RWPE1 (cell line): ENCODE data around the gene VSX2.

Experiments
- CTCF ChIA-PET: fragments of 350-600 bp; sonication (Branson Sonifier 250); formaldehyde crosslinking; extraction: SDS; loops from one replicate; lab custom pipeline; 2021; lab: Yijun Ruan, JAX
- POLR2A ChIA-PET: fragments of 400-600 bp; formaldehyde crosslinking; extraction: SDS; loops from one replicate; lab custom pipeline; 2020; ENCODE audit warnings: antibody characterized with exemption; ENCODE audit not compliant: low non-redundant PET; lab: Yijun Ruan, JAX
- DNase-seq: peaks from one replicate; pipeline ENCODE4 v3.0.0; 2012; ENCODE audit warnings: low spot score
- H3K27ac ChIP-seq: fragments of 450-650 bp; 2 replicates; pipeline ENCODE4 v1.5.1; 2017
- TF ChIP-seq, protein P1 (sequence below): fragments of 450-650 bp; conservative IDR thresholded peaks from 2 replicates; pipeline ENCODE4 v1.5.1; 2017; ENCODE audit warnings: low read depth, mild to moderate bottlenecking

The VSX2 gene

DNA sequence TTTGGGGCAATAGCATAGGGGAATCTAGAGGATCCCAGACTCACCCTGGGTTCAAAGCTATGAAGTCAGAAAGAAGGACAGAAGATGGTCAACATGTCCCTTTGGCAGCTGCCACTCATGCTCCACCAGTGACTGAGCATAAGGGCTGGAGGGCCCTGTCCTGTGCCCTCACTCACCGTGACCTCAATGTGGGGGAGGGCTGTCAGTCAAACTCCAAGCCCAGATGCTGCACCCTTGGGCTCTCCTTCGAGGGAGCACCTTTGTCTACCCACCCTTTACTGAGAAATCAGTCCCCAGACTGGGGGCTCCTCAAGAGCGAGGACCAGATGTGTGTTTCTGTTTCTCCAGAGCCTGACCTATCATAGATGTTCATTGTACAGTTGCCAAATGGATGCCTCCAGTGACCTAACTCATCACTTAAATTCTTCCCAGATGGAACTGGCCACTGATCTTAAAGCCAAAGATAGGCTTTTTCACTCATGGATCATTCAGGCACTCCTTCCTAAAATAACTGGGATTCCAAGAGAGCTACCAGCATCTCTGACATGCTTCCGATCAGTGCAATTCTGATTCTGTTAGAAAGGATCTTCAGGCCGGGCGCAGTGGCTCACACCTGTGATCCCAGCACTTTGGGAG lies 27.2 kb upstream of the VSX2 start:
- POLR2A ChIA-PET: no interaction called here
- TF ChIP-seq, protein P1, sequence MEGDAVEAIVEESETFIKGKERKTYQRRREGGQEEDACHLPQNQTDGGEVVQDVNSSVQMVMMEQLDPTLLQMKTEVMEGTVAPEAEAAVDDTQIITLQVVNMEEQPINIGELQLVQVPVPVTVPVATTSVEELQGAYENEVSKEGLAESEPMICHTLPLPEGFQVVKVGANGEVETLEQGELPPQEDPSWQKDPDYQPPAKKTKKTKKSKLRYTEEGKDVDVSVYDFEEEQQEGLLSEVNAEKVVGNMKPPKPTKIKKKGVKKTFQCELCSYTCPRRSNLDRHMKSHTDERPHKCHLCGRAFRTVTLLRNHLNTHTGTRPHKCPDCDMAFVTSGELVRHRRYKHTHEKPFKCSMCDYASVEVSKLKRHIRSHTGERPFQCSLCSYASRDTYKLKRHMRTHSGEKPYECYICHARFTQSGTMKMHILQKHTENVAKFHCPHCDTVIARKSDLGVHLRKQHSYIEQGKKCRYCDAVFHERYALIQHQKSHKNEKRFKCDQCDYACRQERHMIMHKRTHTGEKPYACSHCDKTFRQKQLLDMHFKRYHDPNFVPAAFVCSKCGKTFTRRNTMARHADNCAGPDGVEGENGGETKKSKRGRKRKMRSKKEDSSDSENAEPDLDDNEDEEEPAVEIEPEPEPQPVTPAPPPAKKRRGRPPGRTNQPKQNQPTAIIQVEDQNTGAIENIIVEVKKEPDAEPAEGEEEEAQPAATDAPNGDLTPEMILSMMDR: no peak

GRCh38 chr14:74213907-74214803 lies 25.1 kb upstream of the VSX2 start:
- TF ChIP-seq, protein P1: no peak
- DNase-seq: no peak
- CTCF ChIA-PET: interaction anchor here (1.9 kb wide), 1 partner anchor 43 kb away, joined by 5 read pairs; no protein-coding TSS in a partner anchor
- H3K27ac ChIP-seq: no peak overlapping the region
- POLR2A ChIA-PET: no interaction called here

More for the DNA sequence above, 27.2 kb upstream of the VSX2 start:
- CTCF ChIA-PET: no interaction called here
- H3K27ac ChIP-seq: no peak overlapping the region
- no peak for DNase-seq

DNA sequence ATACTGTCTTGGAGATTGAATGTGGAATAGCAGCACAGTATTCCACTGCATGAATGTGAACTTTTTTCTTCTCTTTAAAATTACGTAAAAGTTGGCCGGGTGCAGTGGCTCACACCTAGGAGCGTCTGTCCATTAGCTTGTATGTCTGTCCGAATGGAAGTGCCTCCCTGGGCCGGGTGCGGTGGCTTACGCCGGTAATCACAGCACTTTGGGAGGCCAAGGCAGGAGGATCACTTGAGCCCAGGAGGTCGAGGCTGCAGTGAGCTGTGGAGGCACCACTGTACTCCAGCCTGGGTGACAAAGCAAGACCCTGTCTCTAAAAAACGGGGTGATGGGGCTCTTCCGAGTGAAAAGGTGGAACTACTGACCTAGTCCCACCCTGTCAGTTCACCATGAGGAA lies 22.6 kb upstream of the VSX2 start:
- no peak for DNase-seq
- POLR2A ChIA-PET: no interaction called here
- TF ChIP-seq, protein P1: no peak
- CTCF ChIA-PET: interaction anchor here (0.6 to 0.9 kb wide), 2 partner anchors 35 to 821 kb away, joined by 3 read pairs; no protein-coding TSS in a partner anchor
- H3K27ac ChIP-seq: no peak overlapping the region

DNA sequence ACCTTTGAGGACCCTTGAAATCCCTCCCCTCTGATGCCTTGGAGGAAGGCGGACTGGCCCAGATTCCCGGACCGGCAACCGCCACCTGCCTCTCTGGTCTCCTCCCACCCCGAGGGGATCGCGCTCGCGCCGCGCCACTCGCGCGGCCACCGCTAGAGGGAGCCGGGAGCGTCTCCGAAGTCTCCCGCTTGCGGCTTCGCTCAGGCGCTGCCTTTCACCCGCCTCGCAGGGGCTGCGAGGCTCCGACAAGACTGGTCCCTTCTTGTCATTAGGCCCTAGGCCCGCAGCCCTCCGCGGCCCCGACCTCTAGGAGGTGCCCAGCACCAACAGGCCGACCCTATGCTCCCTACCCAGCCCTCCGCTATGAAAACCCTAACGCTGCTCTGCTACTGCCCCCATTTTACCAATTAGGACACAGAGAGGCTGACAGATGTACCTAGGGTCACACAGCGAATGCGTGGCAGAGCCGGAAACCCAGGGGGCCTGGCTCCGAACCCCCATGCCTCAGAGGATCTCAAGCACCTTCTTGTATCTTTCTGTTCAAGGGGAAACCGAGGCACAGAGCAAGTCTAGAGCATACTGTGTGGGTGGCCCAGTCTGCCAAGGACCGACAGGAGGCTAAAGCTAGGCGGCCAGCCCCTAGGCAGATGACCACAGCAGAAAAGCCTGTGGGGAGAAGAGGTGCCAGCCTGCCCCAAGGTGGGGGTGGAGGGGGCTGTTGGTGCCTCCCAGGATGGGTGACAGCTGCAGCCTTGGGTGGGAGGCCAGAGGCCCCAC lies 21.4 kb upstream of the VSX2 start:
- CTCF ChIA-PET: interaction anchor here (0.7 to 1.4 kb wide), 6 partner anchors 8 to 763 kb away, joined by 3 to 6 read pairs (median 4); no protein-coding TSS in a partner anchor
- H3K27ac ChIP-seq: no peak overlapping the region
- POLR2A ChIA-PET: no interaction called here
- TF ChIP-seq, protein P1: peak; percentile 96
- DNase-seq: peak; percentile 86

- POLR2A ChIA-PET: no interaction called here
- no peak for DNase-seq
- CTCF ChIA-PET: interaction anchor here (0.8 to 1.4 kb wide), 4 partner anchors 8 to 39 kb away, joined by 3 to 6 read pairs (median 4); no protein-coding TSS in a partner anchor
- no peak overlapping the region for H3K27ac ChIP-seq
- TF ChIP-seq, protein P1: no peak
Observed at GRCh38 chr14:74218462-74218861, 20.8 kb upstream of the VSX2 start.
